Endothelial cell of umbilical vein (primary cell): ENCODE data around the gene TOP3B.

Experiments used
- CTCF ChIP-seq, 2 donors: IDR thresholded peaks; 1 replicate in 1 of 2; 2 replicates in 1 of 2; pipeline ENCODE4 v1.5.1; 2011; ENCODE audit warnings: low read length in 2 of 2, mild to moderate bottlenecking in 2 of 2, moderate library complexity in 2 of 2, control low read depth in 1 of 2, inconsistent platforms in 1 of 2, low read depth in 1 of 2; ENCODE audit not compliant: insufficient read depth in 1 of 2; ENCODE audit errors: extremely low read depth in 1 of 2
- EZH2 ChIP-seq: IDR thresholded peaks from 2 replicates; pipeline ENCODE4 v1.6.1; 2012; ENCODE audit warnings: borderline replicate concordance, low read depth, mild to moderate bottlenecking, moderate library complexity, low read length, inconsistent platforms; ENCODE audit not compliant: severe bottlenecking
- MAX ChIP-seq: IDR thresholded peaks from 2 replicates; pipeline ENCODE4 v1.6.1; 2011; ENCODE audit not compliant: insufficient read depth, insufficient read length
- MYC ChIP-seq: IDR thresholded peaks from one replicate; pipeline ENCODE4 v1.6.1; 2011; ENCODE audit warnings: mild to moderate bottlenecking, low read depth, low read length
- POLR2A ChIP-seq: IDR thresholded peaks from 2 replicates; pipeline ENCODE4 v1.6.1; 2012; ENCODE audit warnings: low read depth, mild to moderate bottlenecking, control low read depth, low read length
- POLR2AphosphoS5 ChIP-seq: IDR thresholded peaks from 2 replicates; pipeline ENCODE4 v1.6.1; 2012; ENCODE audit warnings: low read depth, mild to moderate bottlenecking, control low read depth, low read length, moderate library complexity; ENCODE audit not compliant: insufficient read depth

GRCh38 chr22:21938906-21939305, 43.7 kb downstream of the TOP3B start:
- TF ChIP-seq CTCF (IDR thresholded peaks at IDR 0.05; ENCODE audit: extremely low read depth in 1 of 2, insufficient read depth in 1 of 2, low read depth in 1 of 2, low read length in 2 of 2): no peak
- TF ChIP-seq EZH2: no peak
- TF ChIP-seq POLR2A: peak; percentile 28
- no peak for TF ChIP-seq POLR2AphosphoS5
- TF ChIP-seq MYC: no peak
- TF ChIP-seq MAX: no peak
